Measurements from ENCODE around the gene S100A5.
A peak's percentile ranks its signal among the peaks of the same experiment; 100 is the strongest.
"Not testable (repeated sequence)": the region's sequence is repeated elsewhere in the genome, so short reads cannot be mapped to it uniquely, and the experiment has no call there.

The S100A5 gene

GRCh38 chr1:153532181-153532580 lies 8.6 kb downstream of the S100A5 start:
- DNase-seq, result peak; percentile 22

DNA sequence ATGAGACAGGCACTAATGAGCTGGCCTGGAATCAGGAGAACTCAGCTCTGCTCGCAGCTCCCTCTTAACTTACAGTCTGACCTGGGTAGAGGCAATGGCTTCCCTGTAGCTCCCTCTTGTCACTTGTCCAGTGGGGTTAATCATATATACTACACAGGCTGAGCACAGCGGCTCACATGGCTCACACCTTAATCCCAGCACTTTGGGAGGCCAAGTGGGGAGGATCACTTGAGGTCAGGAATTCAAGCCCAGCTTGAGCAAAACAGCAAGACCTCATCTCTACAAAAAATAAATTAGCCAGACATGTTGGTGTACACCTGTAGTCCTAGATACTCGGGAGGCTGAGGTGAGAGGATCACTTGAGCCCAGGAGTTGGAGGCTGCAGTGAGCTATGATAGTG lies 9.1 kb downstream of the S100A5 start:
- DNase-seq, result no peak

DNA sequence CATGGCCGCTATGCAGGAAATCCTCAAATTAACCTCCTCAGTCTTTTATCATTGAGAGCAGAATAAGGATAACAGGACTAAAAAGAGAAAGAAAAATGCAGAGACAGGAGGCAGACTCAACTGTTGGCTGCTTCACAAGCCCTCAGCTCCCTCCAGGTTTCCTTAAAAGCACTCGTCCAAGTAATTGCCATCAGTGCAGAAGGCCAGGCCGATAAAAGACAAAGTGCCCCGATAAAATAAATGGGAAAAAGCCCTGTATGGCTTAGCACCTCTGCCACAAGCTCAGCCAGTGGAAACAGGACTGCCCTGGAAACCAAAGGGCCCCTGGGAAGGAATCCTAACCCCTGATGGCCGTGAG lies 13.1 kb downstream of the S100A5 start:
- no peak for DNase-seq

DNA sequence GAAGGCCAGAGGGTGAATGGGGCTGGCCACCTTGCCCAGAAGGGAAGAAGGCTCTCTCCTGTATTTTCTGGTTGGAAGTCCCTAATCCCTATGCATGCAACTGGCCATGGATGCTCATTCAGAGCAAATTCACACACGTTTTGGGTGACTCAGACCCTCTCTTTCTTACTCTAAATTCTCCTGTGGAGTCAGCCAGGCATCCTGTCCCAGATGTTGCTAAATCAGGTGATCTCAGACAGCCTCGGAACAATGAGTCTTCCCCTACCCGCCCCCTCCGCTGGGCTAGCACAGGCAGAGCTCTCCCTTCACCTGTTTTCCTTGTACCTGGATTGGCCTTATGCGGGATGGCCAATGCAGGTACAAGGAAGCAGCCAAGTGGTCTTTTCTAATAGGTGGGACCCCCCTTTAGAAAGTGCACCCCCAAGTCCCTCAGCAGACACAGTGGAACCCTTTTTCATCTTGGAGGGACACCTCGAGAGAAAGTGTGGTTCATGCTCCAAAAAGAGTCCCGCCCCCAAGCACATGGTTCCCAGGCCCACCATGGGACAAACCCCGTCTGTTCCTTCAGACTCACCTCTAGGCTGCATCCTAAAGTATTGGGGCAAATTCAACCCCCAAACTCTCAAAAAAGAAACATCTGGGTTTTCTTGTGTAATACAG lies 13.6 kb downstream of the S100A5 start:
- DNase-seq, result no peak

DNA sequence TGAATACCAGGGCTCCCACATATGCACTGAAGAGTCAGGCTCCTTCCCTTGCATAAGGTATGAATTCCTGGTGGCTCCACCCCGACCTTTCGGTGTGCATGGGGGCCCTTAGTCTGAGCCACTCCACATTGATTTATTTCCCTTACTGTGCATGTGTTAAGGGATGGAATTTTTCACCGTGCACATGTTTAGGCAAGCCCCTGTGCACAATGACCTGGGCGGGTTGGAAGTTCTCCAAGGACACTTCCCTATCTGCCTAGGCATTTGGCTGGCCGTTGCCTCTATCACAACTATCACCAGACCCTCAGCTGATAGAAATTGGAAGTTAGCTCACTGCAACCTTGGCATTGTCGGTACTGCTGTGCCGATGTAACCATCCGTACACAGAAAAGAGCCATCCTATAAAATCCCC lies 14.6 kb downstream of the S100A5 start:
- no peak for DNase-seq

DNA sequence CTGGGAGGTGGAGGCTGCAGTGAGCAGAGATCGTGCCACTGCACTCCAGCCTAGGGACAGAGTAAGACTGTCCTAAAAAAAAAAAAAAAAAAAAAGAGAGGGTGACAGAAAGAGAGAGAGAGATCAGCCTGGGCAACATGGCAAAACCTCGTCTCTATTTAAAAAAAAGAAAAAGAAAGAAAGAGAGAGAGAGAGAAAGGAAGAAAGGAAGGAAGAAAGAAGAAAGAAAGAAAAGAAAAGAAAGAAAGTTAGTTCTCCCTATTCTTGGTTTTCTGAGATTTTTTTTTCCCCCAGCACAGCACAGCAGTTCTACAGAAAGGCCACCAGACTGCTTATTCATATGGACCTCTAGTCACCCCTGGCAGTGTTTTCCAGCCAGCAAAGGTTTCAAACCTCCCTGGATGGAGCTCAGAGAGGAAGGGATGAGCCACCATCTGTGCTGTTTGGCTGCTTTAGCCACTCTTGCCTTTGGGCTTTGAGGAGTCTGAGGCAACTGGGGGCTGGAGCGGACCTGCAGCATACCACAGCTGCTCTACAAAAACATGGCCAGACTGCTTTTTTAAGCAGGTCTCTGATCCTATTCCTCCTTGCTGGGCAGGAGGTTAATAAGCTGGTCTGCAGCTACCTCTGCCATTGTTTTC lies 15.5 kb downstream of the S100A5 start:
- no peak for DNase-seq

GRCh38 chr1:153522353-153523048 lies 18.2 kb downstream of the S100A5 start:
- DNase-seq, result not testable (repeated sequence)

DNA sequence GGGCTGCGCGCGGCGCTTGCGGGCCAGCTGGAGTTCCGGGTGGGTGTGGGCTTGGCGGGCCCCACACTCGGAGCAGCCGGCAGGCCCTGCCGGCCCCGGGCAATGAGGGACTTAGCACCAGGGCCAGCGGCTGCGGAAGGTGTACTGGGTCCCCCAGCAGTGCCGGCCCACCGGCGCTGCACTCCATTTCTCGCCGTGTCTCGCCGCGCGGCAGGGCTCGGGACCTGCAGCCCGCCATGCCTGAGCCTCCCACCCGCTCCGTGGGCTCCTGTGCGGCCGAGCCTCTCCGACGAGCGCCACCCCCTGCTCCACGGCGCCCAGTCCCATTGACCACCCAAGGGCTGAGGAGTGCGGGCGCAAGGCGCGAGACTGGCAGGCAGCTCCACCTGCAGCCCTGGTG lies 18.9 kb downstream of the S100A5 start:
- not testable (repeated sequence) for DNase-seq

- no peak for DNase-seq
These were observed 19.8 kb downstream of the S100A5 start for GRCh38 chr1:153520818-153521476.

DNA sequence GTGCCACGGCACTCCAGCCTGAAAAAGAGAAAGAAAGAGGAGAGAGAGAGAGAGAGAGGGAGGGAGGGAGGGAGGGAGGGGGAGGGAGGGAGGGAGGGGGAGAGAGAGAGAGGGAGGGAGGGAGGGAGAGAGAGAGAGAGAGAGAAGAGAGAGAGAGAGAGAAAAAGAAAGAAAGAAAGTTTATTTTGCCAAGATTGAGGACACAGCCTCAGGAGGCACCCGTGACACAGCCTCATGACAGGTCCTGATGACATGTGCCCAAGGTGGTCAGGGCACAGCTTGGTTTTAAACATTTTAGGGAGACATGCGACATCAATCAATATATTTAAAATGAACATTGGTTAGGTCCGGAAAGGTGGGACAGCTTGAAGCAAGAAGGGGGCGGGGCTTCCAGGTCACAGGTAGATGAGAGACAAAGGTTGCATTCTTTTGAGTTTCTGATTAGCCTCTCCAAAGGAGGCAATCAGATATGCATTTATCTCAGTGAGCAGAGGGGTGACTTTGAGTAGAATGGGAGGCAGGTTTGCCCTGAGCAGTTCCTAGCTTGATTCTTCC lies 20.5 kb downstream of the S100A5 start:
- DNase-seq, result not testable (repeated sequence)

DNA sequence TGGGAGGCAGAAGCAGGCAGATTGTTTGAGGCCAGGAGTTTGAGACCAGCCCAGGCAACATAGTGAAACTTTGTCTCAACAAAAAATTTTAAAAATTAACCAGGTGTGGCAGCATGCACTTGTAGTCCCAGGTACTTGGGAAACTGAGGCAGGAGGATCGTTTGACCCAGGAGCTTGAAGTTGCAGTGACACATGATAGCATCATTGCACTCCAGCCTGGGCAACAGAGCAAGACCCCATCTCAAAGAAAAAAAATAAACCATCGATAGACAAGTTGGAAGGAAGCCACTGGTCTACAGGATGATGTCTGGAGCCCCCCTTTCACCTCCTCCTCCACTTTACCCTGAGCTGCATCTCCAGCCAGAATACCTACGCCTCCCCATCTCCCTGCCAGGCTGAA lies 21.5 kb downstream of the S100A5 start:
- DNase-seq, result no peak

- no peak for DNase-seq
These were observed 25.0 kb downstream of the S100A5 start for GRCh38 chr1:153515504-153516394.

DNA sequence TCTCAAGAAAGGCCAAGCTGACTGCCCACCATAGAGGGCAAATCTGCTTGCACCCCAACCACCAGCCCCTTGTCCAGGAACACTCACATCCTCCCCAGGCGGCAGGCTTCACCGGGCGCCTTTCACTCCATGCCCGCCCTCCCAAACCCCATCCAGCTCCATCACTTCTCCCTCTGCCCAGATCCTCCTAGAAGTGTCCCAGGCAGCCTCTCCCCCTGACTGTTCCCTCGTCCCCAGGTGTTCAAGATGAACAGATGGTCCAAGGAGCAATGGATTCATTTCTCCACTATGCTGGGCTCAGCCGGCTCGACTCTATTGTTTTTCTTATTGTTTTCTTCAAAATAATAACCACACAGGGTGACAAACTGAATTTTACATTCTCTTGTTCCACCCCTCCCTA lies 27.1 kb downstream of the S100A5 start:
- no peak for DNase-seq

GRCh38 chr1:153513023-153513422 lies 27.7 kb downstream of the S100A5 start:
- no peak for DNase-seq

DNA sequence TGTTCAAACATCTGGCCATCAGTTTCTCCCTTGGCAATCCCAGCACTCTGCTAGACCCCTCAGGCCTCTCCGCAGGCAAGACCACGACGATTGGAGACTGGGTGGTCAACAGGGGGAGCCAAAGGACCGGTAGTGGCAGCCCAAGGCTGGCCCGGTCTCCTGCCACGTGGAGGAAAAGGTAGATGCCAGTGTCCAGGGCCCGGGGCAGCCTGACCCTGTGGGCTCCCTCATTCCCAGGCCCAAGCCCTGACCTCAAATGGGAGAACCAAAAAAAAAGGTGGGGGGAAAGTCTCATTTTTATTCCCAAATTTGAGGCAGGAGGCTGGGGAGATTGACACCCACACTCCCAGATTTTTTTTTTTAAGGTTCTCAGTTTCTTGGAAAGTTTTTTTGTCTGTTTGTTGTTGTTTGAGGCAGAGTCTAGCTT lies 29.7 kb downstream of the S100A5 start:
- peak; percentile 80 for DNase-seq

GRCh38 chr1:153509729-153510354 lies 30.9 kb downstream of the S100A5 start:
- DNase-seq, result peak; percentile 69

GRCh38 chr1:153509036-153509435 lies 31.7 kb downstream of the S100A5 start:
- DNase-seq, result no peak

DNA sequence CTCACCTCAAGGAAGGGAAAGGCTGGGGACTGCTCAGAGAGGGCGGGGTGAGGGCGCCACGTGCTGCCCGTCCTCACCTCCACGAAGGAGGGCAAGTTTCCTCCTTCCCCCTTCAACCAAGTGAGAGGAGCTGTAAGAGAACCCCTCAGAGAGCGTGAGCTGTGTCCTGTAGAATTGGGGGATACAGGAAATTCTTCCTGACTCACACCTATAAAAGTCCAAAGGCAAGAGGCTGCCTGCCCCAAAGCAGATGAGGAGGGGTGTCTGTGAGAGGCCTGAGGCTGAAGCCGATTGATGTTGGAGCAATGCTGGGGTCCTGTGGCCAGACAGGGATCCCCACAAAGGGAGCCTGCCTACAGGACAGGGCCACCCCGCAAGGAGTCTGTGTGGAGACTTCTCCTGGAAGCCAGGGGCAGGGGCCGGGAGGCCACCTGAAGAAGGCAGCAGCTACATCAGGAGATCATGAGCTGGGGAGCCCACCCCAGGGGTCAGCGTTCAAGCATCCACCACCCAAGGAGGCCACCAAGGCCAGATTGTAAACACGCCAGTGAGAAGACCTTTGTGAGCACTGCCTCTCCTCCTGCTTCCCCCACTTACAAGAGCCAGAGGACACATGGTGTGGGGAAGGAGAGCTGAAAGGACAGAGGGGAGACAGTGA lies 32.7 kb downstream of the S100A5 start:
- no peak for DNase-seq

- DNase-seq, result no peak
These were observed 33.8 kb downstream of the S100A5 start for GRCh38 chr1:153506831-153507413.

DNA sequence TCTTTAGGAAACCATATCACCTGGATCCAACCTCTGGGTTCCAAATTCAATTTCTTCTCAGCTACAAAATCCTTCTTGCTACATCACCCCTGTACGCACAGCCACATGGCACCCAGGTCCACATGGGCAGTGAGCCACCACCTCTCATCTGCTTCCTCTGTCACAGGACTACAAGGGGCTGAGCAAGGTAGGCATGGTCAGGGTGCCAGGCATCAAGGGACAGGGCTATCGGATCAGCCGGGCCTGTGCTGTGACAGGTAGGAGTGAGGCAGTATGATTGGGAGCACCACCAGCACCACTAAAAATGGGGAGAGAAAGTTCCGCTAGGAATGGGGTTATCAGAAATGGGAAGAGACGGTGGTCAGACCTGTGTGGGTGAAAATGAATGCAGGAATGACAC lies 34.3 kb downstream of the S100A5 start:
- DNase-seq, result no peak

- no peak for DNase-seq
These were observed 35.2 kb downstream of the S100A5 start for GRCh38 chr1:153505576-153505975.
